Loucy (cell line): ENCODE measurements around the gene NIPAL4.

Source experiments
- H2AFZ ChIP-seq: fragments of 200-600 bp; sonication (generic); 2 replicates; pipeline ENCODE4 v1.6.0; 2016; ENCODE audit warnings: antibody characterized with exemption, mild to moderate bottlenecking, low read length, moderate library complexity
- H3F3A ChIP-seq: fragments of 200-600 bp; 2 replicates; pipeline ENCODE4 v1.6.0; 2016; ENCODE audit warnings: antibody characterized with exemption, low read depth, mild to moderate bottlenecking
- H3K27me3 ChIP-seq: fragments of 200-600 bp; sonication (generic); 2 replicates; pipeline ENCODE4 v1.6.1; 2014; ENCODE audit warnings: low read length, mild to moderate bottlenecking; ENCODE audit not compliant: insufficient read depth, poor library complexity, severe bottlenecking
- H3K36me3 ChIP-seq: fragments of 200-600 bp; sonication (generic); 2 replicates; pipeline ENCODE4 v1.6.1; 2016; ENCODE audit warnings: low read length; ENCODE audit not compliant: insufficient read depth
- H3K4me1 ChIP-seq: fragments of 200-600 bp; sonication (generic); 2 replicates; pipeline ENCODE4 v1.5.1; 2014; ENCODE audit warnings: low read length, mild to moderate bottlenecking; ENCODE audit not compliant: insufficient read depth, poor library complexity, severe bottlenecking
- H3K4me2 ChIP-seq: fragments of 200-600 bp; sonication (generic); 2 replicates; pipeline ENCODE4 v1.6.0; 2014; ENCODE audit warnings: antibody characterized with exemption, low read length, low read depth, mild to moderate bottlenecking; ENCODE audit not compliant: poor library complexity, severe bottlenecking
- H3K4me3 ChIP-seq: fragments of 200-600 bp; sonication (generic); 2 replicates; pipeline ENCODE4 v1.5.1; 2014; ENCODE audit warnings: low read length, mild to moderate bottlenecking, mixed read lengths; ENCODE audit not compliant: poor library complexity, severe bottlenecking
- H3K79me2 ChIP-seq: fragments of 200-600 bp; sonication (generic); 2 replicates; pipeline ENCODE4 v1.6.1; 2014; ENCODE audit warnings: low read length; ENCODE audit not compliant: insufficient read depth
- H3K9ac ChIP-seq: fragments of 200-600 bp; sonication (generic); 2 replicates; pipeline ENCODE4 v1.6.0; 2014; ENCODE audit warnings: mild to moderate bottlenecking, low read depth, low read length, moderate library complexity; ENCODE audit not compliant: poor library complexity, severe bottlenecking
- H3K9me2 ChIP-seq: fragments of 200-600 bp; sonication (generic); replicated peaks from 2 replicates; pipeline ENCODE4 v1.6.1; 2016; ENCODE audit warnings: low read depth, low read length, mixed read lengths
- H3K9me3 ChIP-seq: fragments of 200-600 bp; sonication (generic); 2 replicates; pipeline ENCODE4 v1.6.1; 2014; ENCODE audit warnings: mild to moderate bottlenecking, antibody characterized with exemption, low read length, low read depth; ENCODE audit not compliant: insufficient read depth
- H4K20me1 ChIP-seq: fragments of 200-600 bp; sonication (generic); 2 replicates; pipeline ENCODE4 v1.6.0; 2014; ENCODE audit warnings: antibody characterized with exemption, low read length, mild to moderate bottlenecking; ENCODE audit not compliant: insufficient read depth, poor library complexity, severe bottlenecking
- CTCF ChIP-seq: fragments of 200-600 bp; sonication (generic); conservative IDR thresholded peaks from 2 replicates; pipeline ENCODE4 v1.5.1; 2014; ENCODE audit warnings: mild to moderate bottlenecking, antibody characterized with exemption, low read length
- EZH2phosphoT487 ChIP-seq: fragments of 200-600 bp; IDR thresholded peaks from 2 replicates; pipeline ENCODE4 v1.6.1; 2018; ENCODE audit warnings: antibody characterized with exemption, mild to moderate bottlenecking, moderate library complexity, borderline replicate concordance

The NIPAL4 gene

GRCh38 chr5:157523976-157524375, 64.0 kb downstream of the NIPAL4 start:
- Histone ChIP-seq H3K9me3 (no peaks in the 10 kb centered on the region), H3K9me2 (no peaks in the 10 kb centered on the region), H3K9ac (no peak overlapping the region), H3K27me3 (no peaks in the 10 kb centered on the region), H3K4me1 (no peaks in the 10 kb centered on the region), H3F3A (no peaks in the 10 kb centered on the region), H2AFZ (no peak overlapping the region), H3K79me2 (no peaks in the 10 kb centered on the region), H3K4me2 (no peak overlapping the region), H3K36me3 (no peaks in the 10 kb centered on the region), H4K20me1 (no peaks in the 10 kb centered on the region), H3K4me3 (no peak overlapping the region)
- TF ChIP-seq EZH2phosphoT487 (no peak), CTCF (no peak)
